ENCODE data around the gene FLOT1. TPM values are rescaled to one million over a fixed set of nuclear protein-coding genes. Genes with fewer than 3 reads are reported as not detected.

Gene FLOT1
- total and polyA plus RNA-seq, 2 of the 13 experiments (the other 11 are each of a cell fraction or from before 2014, with no cell fraction given), result 82.3 to 130 TPM

DNA sequence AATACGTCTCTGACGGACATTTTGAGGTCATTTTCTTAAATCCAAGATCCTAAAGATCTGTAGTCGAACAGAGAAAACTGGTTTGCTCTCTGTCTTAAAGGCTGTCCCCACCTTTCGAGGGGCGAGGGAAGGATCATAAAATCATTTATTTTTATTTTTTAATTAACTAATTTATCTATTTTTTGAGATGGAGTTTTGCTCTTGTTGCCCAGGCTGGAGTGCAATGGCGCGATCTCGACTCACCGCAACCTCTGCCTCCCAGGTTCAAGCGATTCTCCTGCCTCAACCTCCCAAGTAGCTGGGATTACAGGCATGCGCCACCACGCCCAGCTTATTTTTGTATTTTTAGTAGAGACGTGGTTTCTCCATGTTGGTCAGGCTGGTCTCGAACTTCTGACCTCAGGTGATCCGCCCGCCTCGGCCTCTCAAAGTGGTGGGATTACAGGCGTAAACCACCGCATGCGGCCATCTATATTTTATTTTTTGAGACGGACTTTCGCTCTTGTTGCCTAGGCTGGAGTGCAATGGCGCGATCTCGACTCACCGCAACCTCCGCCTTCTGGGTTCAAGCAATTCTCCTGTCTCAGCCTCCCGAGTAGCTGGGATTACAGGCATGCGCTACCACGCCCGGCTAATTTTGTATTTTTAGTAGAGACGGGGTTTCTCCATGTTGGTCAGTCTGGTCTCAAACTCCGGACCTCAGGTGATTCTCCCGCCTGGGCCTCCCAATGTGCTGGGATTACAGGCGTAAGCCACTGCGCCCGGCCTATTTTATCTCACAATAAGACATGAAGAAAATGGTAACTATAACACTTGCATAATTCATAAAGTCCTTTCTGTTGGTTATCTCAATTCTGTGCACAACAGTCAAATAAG lies 24.4 kb downstream of the FLOT1 start (continued):
- TF ChIP-seq, protein P1, sequence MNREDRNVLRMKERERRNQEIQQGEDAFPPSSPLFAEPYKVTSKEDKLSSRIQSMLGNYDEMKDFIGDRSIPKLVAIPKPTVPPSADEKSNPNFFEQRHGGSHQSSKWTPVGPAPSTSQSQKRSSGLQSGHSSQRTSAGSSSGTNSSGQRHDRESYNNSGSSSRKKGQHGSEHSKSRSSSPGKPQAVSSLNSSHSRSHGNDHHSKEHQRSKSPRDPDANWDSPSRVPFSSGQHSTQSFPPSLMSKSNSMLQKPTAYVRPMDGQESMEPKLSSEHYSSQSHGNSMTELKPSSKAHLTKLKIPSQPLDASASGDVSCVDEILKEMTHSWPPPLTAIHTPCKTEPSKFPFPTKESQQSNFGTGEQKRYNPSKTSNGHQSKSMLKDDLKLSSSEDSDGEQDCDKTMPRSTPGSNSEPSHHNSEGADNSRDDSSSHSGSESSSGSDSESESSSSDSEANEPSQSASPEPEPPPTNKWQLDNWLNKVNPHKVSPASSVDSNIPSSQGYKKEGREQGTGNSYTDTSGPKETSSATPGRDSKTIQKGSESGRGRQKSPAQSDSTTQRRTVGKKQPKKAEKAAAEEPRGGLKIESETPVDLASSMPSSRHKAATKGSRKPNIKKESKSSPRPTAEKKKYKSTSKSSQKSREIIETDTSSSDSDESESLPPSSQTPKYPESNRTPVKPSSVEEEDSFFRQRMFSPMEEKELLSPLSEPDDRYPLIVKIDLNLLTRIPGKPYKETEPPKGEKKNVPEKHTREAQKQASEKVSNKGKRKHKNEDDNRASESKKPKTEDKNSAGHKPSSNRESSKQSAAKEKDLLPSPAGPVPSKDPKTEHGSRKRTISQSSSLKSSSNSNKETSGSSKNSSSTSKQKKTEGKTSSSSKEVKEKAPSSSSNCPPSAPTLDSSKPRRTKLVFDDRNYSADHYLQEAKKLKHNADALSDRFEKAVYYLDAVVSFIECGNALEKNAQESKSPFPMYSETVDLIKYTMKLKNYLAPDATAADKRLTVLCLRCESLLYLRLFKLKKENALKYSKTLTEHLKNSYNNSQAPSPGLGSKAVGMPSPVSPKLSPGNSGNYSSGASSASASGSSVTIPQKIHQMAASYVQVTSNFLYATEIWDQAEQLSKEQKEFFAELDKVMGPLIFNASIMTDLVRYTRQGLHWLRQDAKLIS (CRISPR knock-in tag; IDR thresholded peaks at IDR 0.05), result 0 out of 2 replicates have a peak, but pooled peaks have one; percentile 18
- TF ChIP-seq FOXM1 (CRISPR knock-in tag; IDR thresholded peaks at IDR 0.05) (0 out of 2 replicates have a peak, but pooled peaks have one; percentile 2), GTF3A (CRISPR knock-in tag; conservative IDR thresholded peaks at IDR 0.05) (0 out of 2 replicates have a peak, but pooled peaks have one; percentile 2), NR1H2 (CRISPR knock-in tag; IDR thresholded peaks at IDR 0.05; ENCODE audit: borderline replicate concordance, low read depth) (0 out of 2 replicates have a peak, but pooled peaks have one; percentile 57)

DNA sequence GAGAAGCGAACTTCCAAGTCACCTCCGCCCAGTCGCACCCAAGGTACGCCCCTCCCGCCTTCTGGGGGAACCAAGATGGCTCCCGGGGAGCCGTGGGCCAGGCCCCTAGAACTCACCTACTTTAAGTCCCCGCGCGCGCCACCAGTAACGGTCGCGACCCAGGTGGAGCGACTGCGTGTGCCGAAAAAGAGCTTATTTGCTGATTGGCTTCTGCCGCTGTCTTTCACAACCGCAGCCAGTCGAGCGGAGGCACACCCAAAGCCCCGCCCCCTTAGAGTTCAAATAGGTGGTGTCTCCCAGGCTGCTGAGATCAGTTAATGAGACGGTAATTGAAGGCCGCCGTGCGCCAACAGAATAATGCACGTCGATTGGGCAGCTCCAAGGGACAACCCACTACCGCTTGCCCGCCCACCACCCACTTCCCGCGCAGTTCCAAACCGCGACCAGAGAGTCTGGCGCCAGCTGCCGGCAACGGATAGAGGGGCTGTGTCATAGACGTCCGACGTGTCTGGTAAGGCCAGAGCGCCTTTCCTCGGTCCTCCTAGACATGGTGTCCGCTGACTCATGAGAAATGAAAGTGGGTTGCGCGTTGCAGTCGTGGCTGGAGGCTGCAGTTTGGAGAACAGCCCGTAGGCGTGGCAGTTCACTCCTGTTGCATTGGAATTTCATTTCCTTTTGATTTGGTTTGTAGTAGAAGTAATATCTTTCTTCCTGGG lies 25.2 kb downstream of the FLOT1 start, which contains the start of gene MDC1:
Gene MDC1, minus strand, starts transcription at position 153 of the 716 bp plus-strand sequence. CDS start 2,106 bp downstream, outside the sequence.
- Histone ChIP-seq H3K4me1 (ENCODE audit: insufficient read depth, low read length) (peaks cover 37% of the 10 kb centered on the region), H3K27me3 (ENCODE audit: control insufficient read depth in 1 of 2, insufficient read depth in 2 of 2, low read length in 2 of 2) (no peaks in the 10 kb centered on the region; a peak in 1 of 5 replicates), H3K79me2 (ENCODE audit: insufficient read depth, low read length) (peaks cover 29% of the 10 kb centered on the region), H3K4me3 (replicated peaks in 1 of 3; ENCODE audit: insufficient read depth in 1 of 3, low read depth in 2 of 3, low read length in 3 of 3) (peak within 1 kb of the TSS; percentile 68 to 84 (median 76)), H3K9me3 (ENCODE audit: low read length) (no peaks in the 10 kb centered on the region), H2AFZ (ENCODE audit: low read length) (peak within 1 kb of the TSS; percentile 33), H3K27ac (ENCODE audit: extremely low read length, insufficient read depth, low read length) (peak within 1 kb of the TSS; percentile 94), H3K9ac (ENCODE audit: insufficient read depth, low read depth, low read length) (peak within 1 kb of the TSS; percentile 89), H4K20me1 (ENCODE audit: insufficient read depth, low read length) (peaks cover 9% of the 10 kb centered on the region; the same call in 1 of the 2 replicates), H3K4me2 (ENCODE audit: low read depth, low read length) (peak within 1 kb of the TSS; percentile 96), H3K36me3 (replicated peaks in 1 of 2; ENCODE audit: control insufficient read depth in 1 of 2, insufficient read depth in 2 of 2, low read length in 2 of 2) (peaks cover 12 to 20% of the 10 kb centered on the region in 2 experiments)
- BruUV-seq (replicated peaks), result no TSS peak
- ATAC-seq (peak; percentile 88), FAIRE-seq (peak; percentile 92), DNase-seq (ENCODE audit: low spot score) (peak; percentile 100)
- ChIA-PET CTCF (ENCODE audit: low intra/inter-chr PET ratio, low total read pairs) (no interaction called here), POLR2A (interaction anchor here (0.6 to 2.9 kb wide), 38 partner anchors 9 to 197 kb away, joined by 3 to 50 read pairs (median 6); partner anchors contain the start of genes ATAT1, DDR1, DHX16 and FLOT1)
- intact Hi-C loops (cut with micrococcal nuclease; ENCODE audit: unreplicated experiment) (loop anchor here (1.0 to 2.0 kb wide), 2 partner anchors 38 to 160 kb away; partner anchors contain the start of genes GNL1 and PRR3), in situ Hi-C loops (cut with HindIII; ENCODE audit: extremely low pct_ligation_motif_present, low pct_unique_long_range_greater_than_20kb) (no loop called here)
- WGBS (ENCODE audit: low lambda C conversion rate), result 0% methylated on average over 39 of the region's 48 CpGs
- TF ChIP-seq ZMYM4 (CRISPR knock-in tag; IDR thresholded peaks at IDR 0.05) (peak; percentile 99), LCORL (IDR thresholded peaks at IDR 0.05) (no peak), LCORL (CRISPR knock-in tag; IDR thresholded peaks at IDR 0.05) (peak; percentile 57), ZNF350 (CRISPR knock-in tag; IDR thresholded peaks at IDR 0.05; ENCODE audit: borderline replicate concordance, low read depth) (peak; percentile 99), NFIC (IDR thresholded peaks at IDR 0.05; ENCODE audit: low read length) (0 out of 2 replicates have a peak, but pooled peaks have one; percentile 35), NONO (IDR thresholded peaks at IDR 0.05) (no peak), NONO (CRISPR knock-in tag; conservative IDR thresholded peaks at IDR 0.05) (peak; percentile 99), ZNF317 (CRISPR knock-in tag; IDR thresholded peaks at IDR 0.05) (peak; percentile 62; the same call in 1 of the 2 replicates)
- TF ChIP-seq, protein P2, sequence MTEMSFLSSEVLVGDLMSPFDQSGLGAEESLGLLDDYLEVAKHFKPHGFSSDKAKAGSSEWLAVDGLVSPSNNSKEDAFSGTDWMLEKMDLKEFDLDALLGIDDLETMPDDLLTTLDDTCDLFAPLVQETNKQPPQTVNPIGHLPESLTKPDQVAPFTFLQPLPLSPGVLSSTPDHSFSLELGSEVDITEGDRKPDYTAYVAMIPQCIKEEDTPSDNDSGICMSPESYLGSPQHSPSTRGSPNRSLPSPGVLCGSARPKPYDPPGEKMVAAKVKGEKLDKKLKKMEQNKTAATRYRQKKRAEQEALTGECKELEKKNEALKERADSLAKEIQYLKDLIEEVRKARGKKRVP (CRISPR knock-in tag; IDR thresholded peaks at IDR 0.05), result peak in 1 of 2 experiments; percentile 86; a peak in 2 of 4 replicates
- TF ChIP-seq, protein P3, sequence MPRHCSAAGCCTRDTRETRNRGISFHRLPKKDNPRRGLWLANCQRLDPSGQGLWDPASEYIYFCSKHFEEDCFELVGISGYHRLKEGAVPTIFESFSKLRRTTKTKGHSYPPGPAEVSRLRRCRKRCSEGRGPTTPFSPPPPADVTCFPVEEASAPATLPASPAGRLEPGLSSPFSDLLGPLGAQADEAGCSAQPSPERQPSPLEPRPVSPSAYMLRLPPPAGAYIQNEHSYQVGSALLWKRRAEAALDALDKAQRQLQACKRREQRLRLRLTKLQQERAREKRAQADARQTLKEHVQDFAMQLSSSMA (CRISPR knock-in tag; IDR thresholded peaks at IDR 0.05), result no peak
